Esophagus (tissue), 2 donors: ENCODE measurements around the gene CAMSAP2. TPM values are rescaled to one million over a fixed set of nuclear protein-coding genes. Genes with fewer than 3 reads are reported as not detected.
"Not testable (repeated sequence)": the region's sequence is repeated elsewhere in the genome, so short reads cannot be mapped to it uniquely, and the experiment has no call there.

Experiments
- H3K27ac ChIP-seq, 2 donors: one replicate each; pipeline ENCODE4 v1.5.1; 2013; ENCODE audit warnings: low read depth in 2 of 2, mild to moderate bottlenecking in 2 of 2, inconsistent platforms in 1 of 2, low read length in 1 of 2, moderate library complexity in 1 of 2
- H3K27me3 ChIP-seq, 2 donors: one replicate each; pipeline ENCODE4 v1.6.1; 2013; ENCODE audit warnings: low read length in 2 of 2, control low read depth in 1 of 2, mild to moderate bottlenecking in 1 of 2; ENCODE audit not compliant: insufficient read depth in 2 of 2, control insufficient read depth in 1 of 2
- H3K36me3 ChIP-seq, 2 donors: one replicate each; pipeline ENCODE4 v1.6.1; 2013; ENCODE audit warnings: low read length in 1 of 2; ENCODE audit not compliant: control insufficient read depth in 2 of 2, insufficient read depth in 2 of 2
- H3K4me1 ChIP-seq, 2 donors: one replicate each; pipeline ENCODE4 v1.6.1; 2013; ENCODE audit warnings: low read length in 1 of 2; ENCODE audit not compliant: control insufficient read depth in 2 of 2, insufficient read depth in 2 of 2
- H3K4me3 ChIP-seq, 2 donors: one replicate each; pipeline ENCODE4 v1.5.1; 2013; ENCODE audit warnings: low read length in 2 of 2, mild to moderate bottlenecking in 2 of 2, low read depth in 1 of 2, moderate library complexity in 1 of 2
- H3K9me3 ChIP-seq, 2 donors: one replicate each; pipeline ENCODE4 v1.6.1; 2013; ENCODE audit warnings: mild to moderate bottlenecking in 2 of 2, low read depth in 1 of 2, low read length in 1 of 2, moderate library complexity in 1 of 2; ENCODE audit not compliant: control insufficient read depth in 2 of 2, insufficient read depth in 1 of 2
- WGBS, 2 donors: extraction: QIAGEN DNeasy Blood & Tissue Kit; methylation state at CpG; one replicate each; pipeline ENCODE4 v1.1.7; 2013; 5-methylcytosine and 5-hydroxymethylcytosine counted together
- polyA plus RNA-seq, 2 donors: library from polyadenylated mRNA; stranded (reverse); fragments of 200-250 nt; gene quantifications; one replicate each; pipeline ENCODE4 v1.2.3, GENCODE V29; 2013
- donor health status: healthy with polysubstance abuse.
- donor health status: Bipolar disorder and iron deficiency.

CAMSAP2 gene
- polyA plus RNA-seq, 2 donors: 5.4 to 7.2 TPM

DNA sequence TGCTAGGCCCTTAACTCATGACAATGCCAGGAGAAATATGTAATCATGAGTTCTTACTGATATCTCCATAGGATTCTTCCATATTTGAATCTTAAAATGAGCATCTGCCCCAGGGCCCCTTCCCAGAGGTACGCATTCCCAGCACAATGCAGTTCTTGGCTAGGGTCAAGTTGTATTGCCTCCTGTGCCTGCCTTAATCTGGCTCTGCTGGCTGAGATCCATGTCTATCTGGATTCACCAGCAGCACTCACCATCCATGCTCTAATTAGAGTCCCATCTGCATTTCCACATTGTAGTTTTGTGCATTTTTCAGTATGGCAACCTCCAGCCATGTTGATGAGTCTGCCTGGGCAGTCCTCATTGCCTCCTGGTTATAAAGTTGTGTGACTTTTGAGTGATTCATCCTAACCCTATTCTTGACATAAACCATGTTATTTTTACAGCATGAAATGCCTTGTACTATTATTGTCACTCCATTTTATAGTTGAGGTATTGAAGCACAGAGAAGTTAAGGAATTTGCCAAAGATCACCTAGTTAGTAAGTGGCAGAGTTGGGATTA is 55.9 kb downstream of the CAMSAP2 start:
- Histone ChIP-seq H3K27ac (no peak overlapping the region), H3K27me3 (no peaks in the 10 kb centered on the region), H3K9me3 (no peaks in the 10 kb centered on the region), H3K36me3 (no peaks in the 10 kb centered on the region), H3K4me3 (no peak overlapping the region), H3K4me1 (no peaks in the 10 kb centered on the region)
- WGBS, 2 donors: 89% methylated on average over 1 of the region's 1 CpG

DNA sequence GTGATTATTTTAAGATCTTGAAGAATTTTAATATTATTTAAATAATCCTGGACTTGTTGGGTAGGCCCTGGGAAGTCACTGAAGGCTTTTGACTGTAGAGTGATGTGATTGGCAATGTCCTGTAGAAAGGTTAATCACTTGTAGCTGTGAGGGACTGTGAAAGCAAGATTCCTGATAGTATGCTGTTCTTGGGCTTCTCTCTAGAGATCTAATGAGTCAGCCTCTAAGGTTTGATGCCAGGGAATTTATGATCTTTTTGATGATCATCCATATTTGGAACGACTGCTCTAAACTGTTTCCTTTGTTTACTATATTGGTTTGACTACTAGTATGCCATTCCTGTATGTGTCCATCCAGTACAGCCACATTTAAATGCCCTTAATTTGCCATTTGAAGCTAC is 56.5 kb downstream of the CAMSAP2 start:
- Histone ChIP-seq H3K27ac (no peak overlapping the region), H3K27me3 (no peaks in the 10 kb centered on the region), H3K4me3 (no peak overlapping the region), H3K36me3 (no peaks in the 10 kb centered on the region), H3K4me1 (no peaks in the 10 kb centered on the region), H3K9me3 (no peaks in the 10 kb centered on the region)
- WGBS, 2 donors: 16 to 17% methylated on average over 1 of the region's 1 CpG

DNA sequence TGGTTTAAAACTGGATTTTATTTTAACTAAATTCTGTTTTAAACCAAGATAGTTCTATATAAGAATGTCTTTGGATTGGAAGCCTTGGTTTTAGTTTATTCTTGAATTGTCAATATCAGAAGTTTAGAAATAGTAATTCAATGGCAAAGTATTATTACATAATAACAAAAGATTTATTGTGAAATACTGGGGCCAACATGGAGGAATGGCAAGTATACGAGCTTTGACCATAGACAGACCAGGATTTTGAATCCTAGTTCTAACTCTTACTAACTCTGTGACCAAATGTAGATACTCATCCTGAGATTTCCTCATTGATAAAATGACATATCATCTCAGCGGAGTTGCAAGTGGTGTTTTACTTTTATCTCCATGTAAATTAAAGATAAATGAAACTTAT is 63.3 kb downstream of the CAMSAP2 start:
- H3K36me3 ChIP-seq: no peaks in the 10 kb centered on the region
- no peaks in the 10 kb centered on the region for H3K9me3 ChIP-seq
- H3K4me3 ChIP-seq: no peak overlapping the region
- no peak overlapping the region for H3K27ac ChIP-seq
- no peaks in the 10 kb centered on the region for H3K27me3 ChIP-seq
- no peaks in the 10 kb centered on the region for H3K4me1 ChIP-seq
- WGBS, 2 donors: 73 to 77% methylated on average over 2 of the region's 2 CpGs

DNA sequence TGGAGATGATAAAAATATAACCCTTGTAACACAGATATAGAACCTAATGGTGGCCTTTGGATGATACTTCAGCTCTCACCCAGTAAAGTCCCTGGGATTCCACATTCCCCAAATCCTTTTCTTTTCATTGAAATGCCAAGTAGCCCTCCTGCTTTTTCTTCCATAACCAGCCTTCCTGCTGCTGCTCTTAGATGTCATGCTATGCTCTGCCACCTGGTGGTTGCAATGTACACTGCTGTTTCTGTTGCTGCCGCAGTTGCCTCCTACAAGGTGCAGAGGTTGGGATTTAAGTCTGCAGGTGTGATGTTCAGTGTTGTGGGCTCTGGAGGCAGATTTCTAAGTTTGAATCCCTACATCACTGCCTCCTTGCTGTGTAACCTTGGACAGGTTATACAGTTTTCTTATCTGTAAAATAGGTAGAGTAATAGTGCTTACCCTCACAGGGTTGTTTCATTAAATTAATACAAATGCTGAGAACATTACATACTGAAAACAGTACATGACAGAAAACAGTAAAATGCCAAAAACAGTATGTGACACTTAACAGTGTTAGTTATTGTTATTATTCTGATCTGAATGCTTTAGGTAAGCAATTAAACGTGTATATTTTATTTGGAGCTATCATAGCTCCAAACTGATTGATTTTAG is 64.3 kb downstream of the CAMSAP2 start:
- 37 to 38% methylated on average over 2 of the region's 2 CpGs for WGBS, 2 donors

DNA sequence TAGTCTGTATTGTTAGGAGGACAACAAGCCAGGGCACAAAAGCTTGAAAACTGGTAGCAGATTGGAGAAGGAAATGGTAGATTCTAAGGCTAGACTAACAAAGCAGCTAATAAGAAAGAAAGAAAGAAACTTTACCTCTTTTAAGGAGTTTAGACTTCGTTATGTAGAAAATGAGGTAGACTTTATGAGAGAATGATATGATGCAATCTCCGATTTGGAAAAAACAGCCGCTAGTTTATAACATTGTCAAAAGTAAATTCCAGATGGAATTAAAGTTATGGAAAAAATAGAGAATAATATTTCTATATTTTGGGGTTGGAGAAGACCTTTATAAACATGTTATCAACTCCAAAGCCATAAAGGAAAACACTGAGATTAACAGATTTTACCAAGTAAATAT is 67.0 kb downstream of the CAMSAP2 start:
- Histone ChIP-seq H3K27me3 (no peaks in the 10 kb centered on the region), H3K27ac (no peak overlapping the region), H3K9me3 (no peaks in the 10 kb centered on the region), H3K4me3 (no peak overlapping the region), H3K36me3 (peaks cover 4% of the 10 kb centered on the region in 2 donors), H3K4me1 (no peaks in the 10 kb centered on the region)
- 83 to 87% methylated on average over 3 of the region's 3 CpGs for WGBS, 2 donors

More for the DNA sequence above, 64.3 kb downstream of the CAMSAP2 start:
- no peak overlapping the region for H3K4me3 ChIP-seq
- H3K4me1 ChIP-seq: no peaks in the 10 kb centered on the region
- H3K36me3 ChIP-seq: peaks cover 0 to 3% of the 10 kb centered on the region in 2 donors
- no peaks in the 10 kb centered on the region for H3K9me3 ChIP-seq
- H3K27ac ChIP-seq: no peak overlapping the region
- H3K27me3 ChIP-seq: no peaks in the 10 kb centered on the region

DNA sequence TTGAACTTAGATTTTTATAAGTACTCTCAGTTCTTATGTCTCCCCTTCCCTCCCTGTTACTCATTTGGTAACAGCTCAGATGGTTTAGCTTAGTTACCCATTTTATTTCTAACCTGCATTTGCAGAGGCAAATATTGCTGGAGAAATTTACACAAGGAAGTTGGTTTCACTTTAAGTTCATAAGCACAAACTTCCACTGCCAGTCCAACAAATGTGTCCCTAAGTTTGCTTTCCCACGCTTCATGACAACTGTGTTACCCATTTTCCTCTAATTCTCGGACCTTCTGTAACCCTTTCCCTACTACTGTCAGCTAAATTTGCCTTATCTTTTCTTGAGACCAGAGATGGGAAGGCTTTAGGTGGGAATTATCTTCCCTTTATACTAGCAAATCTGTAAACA is 70.2 kb downstream of the CAMSAP2 start:
- no peaks in the 10 kb centered on the region for H3K9me3 ChIP-seq
- H3K27ac ChIP-seq: no peak overlapping the region
- no peak overlapping the region for H3K4me3 ChIP-seq
- H3K4me1 ChIP-seq: no peaks in the 10 kb centered on the region
- H3K36me3 ChIP-seq: peaks cover 4 to 6% of the 10 kb centered on the region in 2 donors
- 73 to 82% methylated on average over 2 of the region's 2 CpGs for WGBS, 2 donors
- H3K27me3 ChIP-seq: no peaks in the 10 kb centered on the region

DNA sequence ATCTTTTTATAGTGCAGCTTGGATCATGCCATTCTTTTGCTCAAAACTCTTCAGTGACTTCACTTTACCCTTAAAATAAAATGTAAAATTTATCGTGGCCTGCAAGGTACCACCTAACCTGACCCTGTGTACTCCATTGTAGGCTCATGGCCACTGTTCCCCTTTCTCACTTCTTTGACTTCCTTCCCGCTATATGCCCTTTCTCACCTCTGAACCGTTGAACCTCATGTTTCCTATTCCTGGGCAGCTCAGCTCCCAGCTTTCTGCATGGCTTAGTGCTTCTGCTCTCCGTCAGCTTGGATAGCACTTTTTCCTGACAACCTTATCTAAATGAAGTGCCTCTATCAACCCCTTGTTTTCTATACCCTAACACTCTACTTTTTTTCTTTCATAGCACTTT is 73.0 kb downstream of the CAMSAP2 start:
- 69 to 74% methylated on average over 4 of the region's 4 CpGs for WGBS, 2 donors
- H3K27ac ChIP-seq: no peak overlapping the region
- no peaks in the 10 kb centered on the region for H3K4me1 ChIP-seq
- H3K27me3 ChIP-seq: no peaks in the 10 kb centered on the region
- no peaks in the 10 kb centered on the region for H3K9me3 ChIP-seq
- H3K4me3 ChIP-seq: no peak overlapping the region
- H3K36me3 ChIP-seq: peaks cover 4 to 8% of the 10 kb centered on the region in 2 donors

DNA sequence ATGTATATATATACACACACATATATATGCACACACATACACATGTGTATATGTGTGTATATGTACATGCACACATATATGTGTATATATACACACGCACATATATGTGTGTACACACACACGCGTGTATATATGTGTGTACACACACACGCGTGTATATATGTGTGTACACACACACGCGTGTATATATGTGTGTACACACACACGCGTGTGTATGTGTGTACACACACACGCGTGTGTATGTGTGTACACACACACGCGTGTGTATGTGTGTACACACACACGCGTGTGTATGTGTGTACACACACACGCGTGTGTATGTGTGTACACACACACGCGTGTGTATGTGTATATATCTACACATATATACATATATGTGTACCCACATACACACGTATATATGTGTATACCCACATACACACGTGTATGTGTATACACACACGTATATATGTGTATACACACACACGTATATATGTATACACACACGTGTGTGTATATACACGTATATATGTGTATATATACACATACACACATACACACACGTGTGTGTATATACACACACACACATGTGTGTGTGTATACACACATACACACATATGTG is 78.0 kb downstream of the CAMSAP2 start:
- not testable (repeated sequence) for H3K9me3 ChIP-seq, H3K36me3 ChIP-seq, H3K27ac ChIP-seq, H3K4me1 ChIP-seq, H3K27me3 ChIP-seq, H3K4me3 ChIP-seq
- 89 to 94% methylated on average over 22 to 26 of the region's 26 CpGs for WGBS, 2 donors

DNA sequence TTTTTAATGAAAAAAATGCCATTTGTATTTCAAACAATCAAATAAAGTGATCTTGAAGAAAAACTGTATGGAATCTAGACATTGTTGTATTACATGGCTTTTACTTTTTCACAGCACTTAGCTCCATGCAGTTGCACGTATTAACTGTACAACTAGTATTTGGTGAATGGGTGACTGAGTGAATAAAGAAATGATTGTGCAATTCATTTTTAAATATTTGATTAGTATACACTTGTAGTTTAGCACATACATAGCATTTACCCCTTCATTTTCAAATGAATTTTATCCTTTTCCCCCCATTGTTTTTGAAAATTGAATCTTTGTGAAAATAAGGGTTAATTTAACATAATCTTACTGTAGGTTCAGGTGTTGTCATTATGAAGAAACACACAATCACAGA is 79.6 kb downstream of the CAMSAP2 start:
- Histone ChIP-seq H3K27me3 (no peaks in the 10 kb centered on the region), H3K4me3 (no peak overlapping the region), H3K9me3 (no peaks in the 10 kb centered on the region), H3K36me3 (peaks cover 0 to 3% of the 10 kb centered on the region in 2 donors), H3K4me1 (no peaks in the 10 kb centered on the region), H3K27ac (no peak overlapping the region)
- 88% methylated on average over 1 of the region's 1 CpG for WGBS, 2 donors

DNA sequence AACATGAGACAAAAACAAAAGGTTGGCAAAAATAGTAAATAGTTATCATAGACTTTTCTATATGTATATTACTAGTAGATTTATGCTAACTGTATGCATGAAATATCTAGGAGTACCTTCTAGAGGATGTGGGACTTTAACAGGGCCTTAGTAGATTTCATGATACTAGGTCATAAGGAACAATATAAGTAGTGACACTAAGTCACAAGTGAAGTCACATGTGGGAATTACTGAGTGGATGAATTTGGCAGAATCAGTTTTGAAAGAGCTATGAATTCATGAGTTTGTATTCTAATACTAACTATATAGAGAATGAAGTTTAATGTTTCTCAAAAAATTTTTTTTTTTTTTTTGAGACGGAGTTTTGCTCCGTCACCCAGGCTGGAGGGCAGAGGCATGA is 81.0 kb downstream of the CAMSAP2 start:
- Histone ChIP-seq H3K9me3 (no peaks in the 10 kb centered on the region), H3K36me3 (peaks cover 0 to 3% of the 10 kb centered on the region in 2 donors), H3K27me3 (no peaks in the 10 kb centered on the region), H3K4me3 (no peak overlapping the region), H3K27ac (no peak overlapping the region), H3K4me1 (no peaks in the 10 kb centered on the region)
- 98 to 100% methylated on average over 2 of the region's 2 CpGs for WGBS, 2 donors
